ACC112 (cell line): Measurements from ENCODE around the gene ARMC7.

Experiments
- H2AFZ ChIP-seq: fragments of 200-600 bp; sonication (generic); one replicate; pipeline ENCODE4 v1.6.0; 2017; ENCODE audit warnings: antibody characterized with exemption, low read length; ENCODE audit not compliant: unreplicated experiment
- H3K27ac ChIP-seq: fragments of 200-600 bp; sonication (generic); 2 replicates; pipeline ENCODE4 v1.5.1; 2014; ENCODE audit warnings: low read depth, mild to moderate bottlenecking, antibody characterized with exemption, low read length, moderate library complexity
- H3K27me3 ChIP-seq: fragments of 200-600 bp; sonication (generic); 2 replicates; pipeline ENCODE4 v1.6.1; 2014; ENCODE audit warnings: mild to moderate bottlenecking, antibody characterized with exemption, low read length, moderate library complexity, mixed read lengths; ENCODE audit not compliant: insufficient read depth
- H3K36me3 ChIP-seq: fragments of 200-600 bp; sonication (generic); 2 replicates; pipeline ENCODE4 v1.6.1; 2016; ENCODE audit warnings: mild to moderate bottlenecking, antibody characterized with exemption, low read length, moderate library complexity, mixed read lengths; ENCODE audit not compliant: insufficient read depth
- H3K4me1 ChIP-seq: fragments of 200-600 bp; sonication (generic); one replicate; pipeline ENCODE4 v1.6.1; 2016; ENCODE audit warnings: low read length, mixed read lengths; ENCODE audit not compliant: insufficient read depth, unreplicated experiment, control insufficient read depth
- H3K4me3 ChIP-seq: fragments of 200-600 bp; sonication (generic); 2 replicates; pipeline ENCODE4 v1.5.1; 2014; ENCODE audit warnings: mild to moderate bottlenecking, low read depth, low read length
- H3K79me2 ChIP-seq: fragments of 200-600 bp; sonication (generic); one replicate; pipeline ENCODE4 v1.6.0; 2016; ENCODE audit warnings: low read length; ENCODE audit not compliant: control insufficient read depth, unreplicated experiment, insufficient read depth

The ARMC7 gene

DNA sequence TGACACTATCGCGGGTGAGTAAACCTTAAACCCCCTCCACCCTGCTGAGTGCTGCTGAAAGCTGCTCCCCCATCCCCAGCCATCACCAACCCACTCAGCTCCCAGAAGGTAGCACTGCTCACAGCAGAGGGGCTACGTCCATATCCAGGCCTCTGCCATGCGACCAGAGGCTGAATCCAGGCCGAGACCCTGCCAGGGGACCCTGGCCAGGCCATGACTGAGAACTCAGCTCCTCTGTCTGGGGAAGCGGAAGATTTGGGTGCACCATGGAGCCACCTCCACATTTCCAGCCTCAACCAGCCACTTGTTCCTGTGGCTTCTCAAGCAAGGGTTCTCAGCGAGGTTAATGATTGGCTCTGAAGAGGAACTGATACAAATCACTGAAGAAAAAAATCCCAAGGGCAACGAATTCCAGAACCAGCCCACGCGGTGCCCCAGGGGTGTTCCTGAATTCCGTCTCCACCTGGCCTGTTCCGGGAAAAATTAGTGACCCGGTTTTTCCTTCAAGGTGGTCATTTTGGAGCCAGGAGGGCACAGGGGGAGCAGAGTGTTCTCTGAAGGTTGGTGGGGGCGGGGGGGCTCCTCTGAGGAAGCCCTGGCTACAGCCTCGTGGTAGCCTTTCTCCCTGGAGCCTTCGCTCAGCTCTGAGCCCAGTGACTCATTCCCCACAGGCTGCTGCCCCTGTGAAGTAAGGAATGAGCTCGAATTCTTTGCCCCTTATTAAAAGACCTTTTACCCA, 31.3 kb upstream of the ARMC7 start:
- Histone ChIP-seq H3K4me1 (peaks cover 26% of the 10 kb centered on the region), H2AFZ (peak overlapping the region; percentile 80), H3K79me2 (no peaks in the 10 kb centered on the region), H3K27me3 (no peaks in the 10 kb centered on the region), H3K4me3 (peak overlapping the region; percentile 28), H3K36me3 (no peaks in the 10 kb centered on the region), H3K27ac (peak overlapping the region; percentile 72)

DNA sequence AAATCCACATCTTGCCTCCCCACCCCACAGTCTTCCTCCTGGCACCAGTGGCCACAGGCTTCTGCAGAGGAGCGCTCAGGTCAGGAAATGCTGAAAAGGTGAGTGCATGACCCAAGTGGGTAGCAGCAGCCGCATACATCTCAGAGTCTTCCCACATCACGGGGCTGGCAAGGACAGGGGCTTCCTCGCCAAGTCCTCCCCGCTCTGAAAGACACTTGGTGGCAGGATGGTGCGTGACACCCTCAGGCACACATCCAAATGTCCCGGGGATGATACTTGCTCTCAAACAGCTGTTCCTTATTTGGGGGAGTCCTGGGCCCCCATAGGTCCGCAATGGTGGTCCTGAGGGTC, 30.8 kb upstream of the ARMC7 start:
- H3K79me2 ChIP-seq = no peaks in the 10 kb centered on the region
- peak overlapping the region; percentile 28 for H3K4me3 ChIP-seq
- peak overlapping the region; percentile 72 for H3K27ac ChIP-seq
- H3K27me3 ChIP-seq = no peaks in the 10 kb centered on the region
- H3K36me3 ChIP-seq = no peaks in the 10 kb centered on the region
- H3K4me1 ChIP-seq = peaks cover 29% of the 10 kb centered on the region
- no peak overlapping the region for H2AFZ ChIP-seq

DNA sequence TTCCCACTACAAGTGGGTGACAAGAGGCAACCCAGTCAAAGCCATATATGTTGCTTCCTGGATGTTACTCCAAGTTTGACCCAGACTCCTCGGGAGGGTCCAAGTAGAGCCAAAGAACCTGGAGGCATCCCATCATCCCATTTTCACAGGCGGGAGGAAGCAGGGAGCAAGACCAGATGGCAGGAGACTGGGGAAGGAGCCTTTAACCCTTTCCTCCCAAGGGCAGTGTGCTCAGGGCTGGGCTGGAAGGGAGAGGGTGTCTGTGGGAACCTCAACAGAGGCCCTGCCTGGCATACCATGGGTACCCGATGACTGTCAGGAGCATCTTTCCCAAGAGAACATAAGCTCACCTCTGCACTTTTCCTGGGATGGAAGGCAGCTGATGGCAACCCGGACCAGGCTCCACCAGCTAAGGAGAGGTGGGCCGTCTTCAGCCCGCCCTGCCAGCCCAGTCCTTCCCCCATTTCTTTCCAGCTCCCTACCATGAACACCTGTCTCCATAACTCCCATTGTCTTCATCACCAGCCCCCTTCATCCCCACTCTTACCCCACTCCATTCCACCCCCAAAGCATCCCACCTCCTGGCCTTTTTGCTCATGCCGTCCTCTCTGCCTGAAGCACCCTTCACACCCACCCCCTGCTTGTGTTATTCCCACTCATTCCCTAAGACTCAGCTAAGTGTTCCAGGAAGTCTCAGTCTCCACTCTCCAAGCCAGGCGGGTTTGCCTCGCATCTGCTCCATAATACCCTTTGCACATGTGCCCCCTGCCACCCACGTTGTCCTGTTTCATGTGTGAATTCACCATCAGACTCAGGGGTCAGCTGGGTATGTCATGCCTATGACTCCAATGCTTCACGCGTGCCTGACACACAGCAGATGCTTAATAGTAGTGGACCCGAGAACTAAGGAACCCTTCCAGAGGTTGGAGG, 27.9 kb upstream of the ARMC7 start:
- Histone ChIP-seq H2AFZ (no peak overlapping the region), H3K4me3 (no peak overlapping the region), H3K27ac (no peak overlapping the region), H3K4me1 (peaks cover 48% of the 10 kb centered on the region), H3K36me3 (no peaks in the 10 kb centered on the region), H3K79me2 (no peaks in the 10 kb centered on the region), H3K27me3 (no peaks in the 10 kb centered on the region)

DNA sequence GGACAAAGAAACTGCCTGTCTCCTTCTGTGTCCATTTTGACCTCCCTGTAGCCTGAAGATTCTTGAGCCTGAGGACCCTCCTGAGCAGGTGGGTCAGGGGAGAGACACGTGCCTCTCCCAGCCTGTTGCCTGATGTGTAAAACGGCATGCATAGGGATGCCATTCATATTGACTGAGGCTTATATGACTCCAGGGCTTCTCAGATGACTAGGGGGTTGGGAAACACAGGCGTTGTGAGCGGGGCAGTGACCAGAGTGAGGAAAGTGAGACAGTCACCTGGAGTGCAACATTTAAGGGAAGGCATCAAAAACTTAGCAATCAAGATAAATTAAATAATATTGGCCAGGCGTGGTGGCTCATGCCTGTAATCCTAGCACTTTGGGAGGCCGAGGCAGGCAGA, 27.1 kb upstream of the ARMC7 start:
- H3K36me3 ChIP-seq = no peaks in the 10 kb centered on the region
- H3K79me2 ChIP-seq = no peaks in the 10 kb centered on the region
- no peak overlapping the region for H2AFZ ChIP-seq
- no peaks in the 10 kb centered on the region for H3K27me3 ChIP-seq
- H3K4me3 ChIP-seq = no peak overlapping the region
- H3K4me1 ChIP-seq = peaks cover 46% of the 10 kb centered on the region
- H3K27ac ChIP-seq = no peak overlapping the region

DNA sequence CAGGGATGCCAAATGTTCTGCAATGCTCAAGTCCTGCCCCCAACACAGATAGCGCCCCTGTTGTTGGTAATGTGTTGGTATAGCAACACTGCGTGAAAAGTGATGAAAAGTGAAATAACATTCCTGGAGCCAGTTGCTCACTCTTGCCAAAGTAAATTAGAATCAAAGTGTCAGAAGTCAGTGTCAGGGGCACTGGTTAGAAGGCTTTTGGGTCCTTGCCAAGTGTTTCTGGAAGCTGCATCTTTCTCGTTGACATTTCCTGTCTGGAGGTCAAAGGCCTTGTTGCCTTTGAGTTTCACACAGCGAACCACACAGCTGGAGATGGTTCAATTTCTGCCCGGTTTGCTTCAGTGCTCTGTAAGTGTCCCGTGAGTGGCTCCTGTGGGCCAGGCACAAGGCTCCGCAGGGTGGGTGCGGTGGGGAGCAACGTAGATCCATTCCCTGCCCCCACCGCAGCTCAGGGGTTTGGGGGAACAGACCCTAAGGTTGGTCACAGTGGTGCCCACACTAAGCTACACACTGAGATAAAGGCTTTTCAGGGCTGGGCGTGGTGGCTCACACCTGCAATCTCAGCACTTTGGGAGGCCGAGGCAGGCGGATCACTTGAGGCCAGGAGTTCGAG, 25.6 kb upstream of the ARMC7 start:
- Histone ChIP-seq H3K36me3 (no peaks in the 10 kb centered on the region), H3K79me2 (peaks cover 1% of the 10 kb centered on the region), H2AFZ (no peak overlapping the region), H3K27me3 (no peaks in the 10 kb centered on the region), H3K27ac (no peak overlapping the region), H3K4me1 (peaks cover 40% of the 10 kb centered on the region), H3K4me3 (no peak overlapping the region)

DNA sequence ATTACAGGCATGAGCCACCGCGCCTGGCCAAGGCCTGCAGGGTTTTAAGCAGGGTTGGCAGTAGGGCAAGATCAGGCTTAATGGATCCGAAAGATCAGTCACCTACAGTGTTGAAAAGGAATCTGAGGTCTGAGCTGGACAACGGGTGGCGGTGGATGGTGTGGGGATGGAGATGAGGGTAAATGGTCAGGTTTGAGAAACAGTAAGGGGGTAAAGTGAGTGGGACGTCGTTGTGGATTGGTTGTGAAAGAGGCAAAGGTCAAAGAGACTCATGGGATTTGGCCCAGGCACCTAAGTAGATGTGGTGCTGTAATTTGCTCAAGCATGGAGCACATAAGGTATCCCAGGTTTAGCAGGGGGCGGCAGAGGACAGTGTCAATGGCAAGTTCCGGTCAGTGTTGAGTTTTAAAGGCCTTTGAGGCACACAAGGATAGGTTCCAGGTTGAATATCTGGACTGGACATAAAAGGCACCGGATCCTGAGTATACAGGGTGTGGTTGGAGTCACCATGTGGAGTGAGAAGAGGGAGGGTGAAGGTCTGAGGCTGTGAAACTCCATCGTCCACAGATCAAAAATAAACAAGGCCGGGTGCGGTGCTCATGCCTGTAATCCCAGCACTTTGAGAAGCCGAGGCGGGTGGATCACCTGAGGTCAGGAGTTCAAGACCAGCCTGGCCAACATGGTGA, 23.1 kb upstream of the ARMC7 start:
- Histone ChIP-seq H3K4me3 (peak overlapping the region; percentile 80; the same call in 1 of the 2 replicates), H3K79me2 (peaks cover 3% of the 10 kb centered on the region), H3K36me3 (no peaks in the 10 kb centered on the region), H3K27me3 (no peaks in the 10 kb centered on the region), H3K27ac (no peak overlapping the region), H2AFZ (no peak overlapping the region), H3K4me1 (peaks cover 41% of the 10 kb centered on the region)

DNA sequence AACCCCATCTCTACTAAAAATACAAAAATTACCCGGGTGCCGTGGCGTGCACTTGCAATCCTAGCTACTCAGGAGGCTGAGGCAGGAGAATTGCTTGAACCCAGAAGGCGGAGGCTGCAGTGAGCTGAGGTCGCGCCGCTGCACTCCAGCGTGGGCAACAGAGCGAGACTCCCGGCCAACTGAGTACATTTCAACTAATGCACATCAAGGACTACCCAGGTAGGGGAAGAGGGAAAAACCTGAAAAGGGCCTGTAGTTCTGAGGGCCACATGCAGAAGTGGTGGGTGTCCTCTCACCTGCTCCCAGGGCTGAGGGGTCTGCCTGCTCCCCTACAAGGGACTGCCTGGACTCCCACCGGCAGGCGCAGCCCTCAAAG, 22.6 kb upstream of the ARMC7 start:
- peaks cover 46% of the 10 kb centered on the region for H3K4me1 ChIP-seq
- no peaks in the 10 kb centered on the region for H3K27me3 ChIP-seq
- no peak overlapping the region for H2AFZ ChIP-seq
- H3K79me2 ChIP-seq = peaks cover 7% of the 10 kb centered on the region
- H3K36me3 ChIP-seq = no peaks in the 10 kb centered on the region
- peak overlapping the region; percentile 34; the same call in 1 of the 2 replicates for H3K27ac ChIP-seq
- peak overlapping the region; percentile 80 for H3K4me3 ChIP-seq

DNA sequence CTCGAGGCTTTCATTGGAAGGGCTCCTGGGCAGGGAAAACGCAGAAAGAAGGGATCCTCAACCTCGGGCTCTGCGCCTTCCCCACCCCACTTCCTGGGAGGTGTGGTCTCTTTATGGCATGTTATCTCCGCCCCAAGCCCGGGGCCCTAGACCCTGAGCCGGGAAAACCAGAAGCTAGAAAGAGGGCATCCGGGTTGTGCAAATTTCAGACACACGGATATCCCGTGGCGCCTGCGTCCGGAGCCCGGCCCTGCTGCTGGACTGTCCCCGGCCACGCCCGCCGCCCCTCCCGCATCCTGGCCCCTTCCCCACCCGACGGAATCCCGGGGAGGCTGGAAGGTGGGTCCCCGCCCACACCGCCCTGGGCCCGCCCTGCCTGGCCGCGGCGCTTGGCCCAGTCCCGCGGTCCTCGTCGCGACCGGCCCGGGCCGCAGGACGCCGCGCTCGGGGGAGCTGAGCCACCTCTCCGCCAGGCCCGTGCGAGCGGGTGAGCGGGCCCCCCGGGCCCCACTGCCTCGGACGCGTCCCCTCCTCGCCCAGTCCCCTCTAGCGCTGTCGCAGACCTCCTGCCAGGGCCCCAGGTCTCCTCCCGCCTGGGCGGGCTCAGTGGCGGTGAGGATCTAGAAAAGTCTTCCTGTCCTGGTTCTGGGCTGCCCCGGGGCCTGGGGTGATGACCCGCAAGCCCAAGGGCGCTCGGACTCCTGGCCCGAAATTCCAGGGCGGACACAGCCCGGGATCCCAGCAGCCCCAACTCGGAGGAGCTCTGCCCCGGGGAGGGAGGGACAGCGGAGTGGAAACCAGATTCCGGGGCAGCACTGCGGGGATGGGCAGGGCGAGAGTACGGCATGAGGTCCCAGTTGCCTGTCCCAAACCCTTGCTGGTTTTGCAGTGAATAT, 22.0 kb upstream of the ARMC7 start, which contains the start of gene SLC16A5:
Gene SLC16A5, plus strand, starts transcription at position 397 of the 896 bp plus-strand sequence. CDS start 5,683 bp downstream, outside the sequence.
- H3K27me3 ChIP-seq = no peaks in the 10 kb centered on the region
- peak within 1 kb of the TSS; percentile 19 for H2AFZ ChIP-seq
- H3K4me1 ChIP-seq = peaks cover 49% of the 10 kb centered on the region
- H3K79me2 ChIP-seq = peaks cover 8% of the 10 kb centered on the region
- H3K4me3 ChIP-seq = peak within 1 kb of the TSS; percentile 80
- peak within 1 kb of the TSS; percentile 47 for H3K27ac ChIP-seq
- no peaks in the 10 kb centered on the region for H3K36me3 ChIP-seq

DNA sequence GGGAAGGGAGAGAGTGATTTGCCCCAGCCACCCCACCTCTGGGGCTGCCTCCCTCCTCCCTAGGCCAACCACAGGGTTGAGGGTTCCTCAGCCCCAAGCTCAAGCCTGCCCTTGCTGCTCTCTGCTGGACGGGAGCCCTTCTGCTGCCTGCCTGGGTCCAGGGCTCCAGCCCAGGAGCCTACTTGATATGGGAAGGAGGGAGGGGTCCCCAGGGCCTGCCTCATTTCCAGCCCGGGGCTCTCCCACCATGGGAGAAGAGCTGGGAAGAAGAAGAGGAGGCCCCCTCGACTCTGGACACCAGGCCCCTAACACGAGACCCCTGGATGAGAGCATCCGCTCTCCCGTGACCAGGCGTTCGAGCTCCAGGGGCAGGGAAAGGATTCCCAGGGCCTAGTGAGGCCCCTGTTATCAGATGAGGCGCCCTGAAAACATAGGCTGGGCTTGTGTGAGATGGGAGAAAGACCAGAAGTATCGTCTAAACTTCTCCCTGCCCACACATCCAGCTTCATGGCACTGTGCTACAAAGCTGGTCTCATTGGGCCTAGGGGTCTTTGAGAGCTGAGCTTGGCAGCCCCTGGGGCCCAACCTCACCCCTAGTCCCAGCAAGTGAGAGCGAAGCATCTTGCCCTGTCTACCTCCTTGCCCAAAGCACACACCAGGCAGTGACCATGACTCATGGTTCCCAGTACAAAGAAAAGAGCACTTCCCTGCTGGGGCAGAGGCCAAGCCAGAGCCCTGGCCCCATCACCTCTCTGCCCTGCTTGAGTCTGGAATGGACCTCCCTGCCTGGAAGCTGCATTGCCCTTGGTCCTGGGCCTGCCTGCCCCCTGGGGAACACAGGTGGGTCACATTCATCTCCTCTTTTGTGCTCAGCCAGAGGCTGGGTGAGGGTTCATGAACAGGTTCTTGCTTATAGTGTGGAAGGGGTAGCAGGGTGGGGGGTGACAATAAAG, 21.0 kb upstream of the ARMC7 start:
- peak overlapping the region; percentile 80 for H3K4me3 ChIP-seq
- peaks cover 8% of the 10 kb centered on the region for H3K79me2 ChIP-seq
- H3K27ac ChIP-seq = peak overlapping the region; percentile 47
- peak overlapping the region; percentile 19 for H2AFZ ChIP-seq
- H3K36me3 ChIP-seq = no peaks in the 10 kb centered on the region
- no peaks in the 10 kb centered on the region for H3K27me3 ChIP-seq
- H3K4me1 ChIP-seq = peaks cover 53% of the 10 kb centered on the region
